ENCODE measurements around the gene CORO6. TPM values are rescaled to one million over a fixed set of nuclear protein-coding genes. Genes with fewer than 3 reads are reported as not detected.
A peak's percentile ranks its signal among the peaks of the same experiment; 100 is the strongest.

The CORO6 gene
- total and polyA plus RNA-seq, 2 experiments from 2014 or later, result 2.6 to 5.2 TPM

- peaks cover 34% of the 10 kb centered on the region for H3K4me1 ChIP-seq (ENCODE audit: insufficient read depth)
- ATAC-seq, result peak; percentile 5
- peak overlapping the region; percentile 99 for H2AFZ ChIP-seq
Measured at GRCh38 chr17:29590411-29591145, 32.1 kb downstream of the CORO6 start.

More at GRCh38 chr17:29590411-29591145, 32.1 kb downstream of the CORO6 start:
- no peaks in the 10 kb centered on the region for H3K36me3 ChIP-seq (ENCODE audit: insufficient read depth)
- TF ChIP-seq ZNF462 (CRISPR knock-in tag; IDR thresholded peaks at IDR 0.05), result no peak
- TF ChIP-seq JUNB (IDR thresholded peaks at IDR 0.05; ENCODE audit: unreplicated experiment), result no peak
- no peak for TF ChIP-seq EZH2phosphoT487 (IDR thresholded peaks at IDR 0.05; ENCODE audit: unreplicated experiment)
- no peak for TF ChIP-seq ZNF114 (CRISPR knock-in tag; IDR thresholded peaks at IDR 0.05)
- no peak for TF ChIP-seq CTCF (conservative IDR thresholded peaks at IDR 0.05; ENCODE audit: low read depth in 2 of 2)
- TF ChIP-seq EZH2 (IDR thresholded peaks at IDR 0.05; ENCODE audit: low read depth, unreplicated experiment), result no peak
- no peak for TF ChIP-seq STAT1 (IDR thresholded peaks at IDR 0.05; ENCODE audit: unreplicated experiment)
- no peak for TF ChIP-seq POLR2AphosphoS5 (IDR thresholded peaks at IDR 0.05; ENCODE audit: low read depth)
- no peak for TF ChIP-seq ZNF331 (CRISPR knock-in tag; IDR thresholded peaks at IDR 0.05; ENCODE audit: low read depth)
- no peak for TF ChIP-seq REST (IDR thresholded peaks at IDR 0.05; ENCODE audit: unreplicated experiment)
- no peak for TF ChIP-seq NANOG (IDR thresholded peaks at IDR 0.05; ENCODE audit: borderline replicate concordance)
- TF ChIP-seq ETS1 (IDR thresholded peaks at IDR 0.05), result no peak
- TF ChIP-seq CREB1 (CRISPR knock-in tag; IDR thresholded peaks at IDR 0.05; ENCODE audit: low read depth), result no peak
- Mint-ChIP-seq H3K4me1 (peaks cover 44% of the 10 kb centered on the region), H3K9me3 (no peaks in the 10 kb centered on the region), H3K27me3 (ENCODE audit: insufficient read depth, low read depth, poor library complexity) (peaks cover 30% of the 10 kb centered on the region), H3K4me3 (peak overlapping the region; percentile 89), H3K27ac (no peak overlapping the region), H3K36me3 (ENCODE audit: low read depth) (no peaks in the 10 kb centered on the region; the same call in 2 of the 3 replicates)
- peak; percentile 48 for DNase-seq (ENCODE audit: low spot score)
- H4K20me1 ChIP-seq (replicated peaks; ENCODE audit: insufficient read depth), result peaks cover 14% of the 10 kb centered on the region
- H3K27ac ChIP-seq (ENCODE audit: low read depth), result no peak overlapping the region
- H3F3A ChIP-seq (replicated peaks; ENCODE audit: low read depth), result peaks cover 23% of the 10 kb centered on the region
- peaks cover 12% of the 10 kb centered on the region for H3K27me3 ChIP-seq (ENCODE audit: insufficient read depth)
- H3K9me2 ChIP-seq (ENCODE audit: insufficient read depth), result no peaks in the 10 kb centered on the region
- H3K79me2 ChIP-seq (replicated peaks; ENCODE audit: insufficient read depth), result peaks cover 37% of the 10 kb centered on the region
- H3K4me2 ChIP-seq, result peak overlapping the region; percentile 79
- H3K4me3 ChIP-seq, result peak overlapping the region; percentile 81
